Hepatocyte (in vitro differentiated cells): Measurements from ENCODE around the gene FTCD. TPM values are rescaled to one million over a fixed set of nuclear protein-coding genes. Genes with fewer than 3 reads are reported as not detected.
A peak's percentile ranks its signal among the peaks of the same experiment; 100 is the strongest.
"Not testable (repeated sequence)": the region's sequence is repeated elsewhere in the genome, so short reads cannot be mapped to it uniquely, and the experiment has no call there.

ENCODE experiments used
- DNase-seq: peaks from one replicate; pipeline ENCODE4 v3.0.0-alpha.2; 2016; ENCODE audit warnings: low spot score
- H2AFZ ChIP-seq: fragments of 200-600 bp; sonication (generic); 2 replicates; pipeline ENCODE4 v1.6.0; 2016; ENCODE audit warnings: antibody characterized with exemption, mild to moderate bottlenecking
- H3K27ac ChIP-seq: fragments of 200-600 bp; sonication (generic); 2 replicates; pipeline ENCODE4 v1.5.1; 2016; ENCODE audit warnings: mild to moderate bottlenecking
- H3K27me3 ChIP-seq: fragments of 200-600 bp; sonication (generic); 2 replicates; pipeline ENCODE4 v1.6.1; 2016
- H3K36me3 ChIP-seq: fragments of 200-600 bp; sonication (generic); replicated peaks from 2 replicates; pipeline ENCODE4 v1.5.1; 2016; ENCODE audit warnings: low read depth; ENCODE audit not compliant: insufficient read depth
- H3K4me1 ChIP-seq: fragments of 200-600 bp; sonication (generic); 2 replicates; pipeline ENCODE4 v1.5.1; 2016; ENCODE audit warnings: mild to moderate bottlenecking, moderate library complexity; ENCODE audit not compliant: insufficient read depth
- H3K4me2 ChIP-seq: fragments of 200-600 bp; sonication (generic); 2 replicates; pipeline ENCODE4 v1.6.0; 2016
- H3K4me3 ChIP-seq: fragments of 200-600 bp; sonication (generic); 2 replicates; pipeline ENCODE4 v1.5.1; 2016; ENCODE audit warnings: mild to moderate bottlenecking
- H3K79me2 ChIP-seq: fragments of 200-600 bp; sonication (generic); 2 replicates; pipeline ENCODE4 v1.6.0; 2017; ENCODE audit warnings: mild to moderate bottlenecking
- H3K9me2 ChIP-seq: fragments of 200-600 bp; sonication (generic); replicated peaks from 2 replicates; pipeline ENCODE4 v1.6.0; 2017; ENCODE audit warnings: mild to moderate bottlenecking; ENCODE audit not compliant: insufficient read depth
- H3K9me3 ChIP-seq: fragments of 200-600 bp; sonication (generic); 2 replicates; pipeline ENCODE4 v1.5.1; 2016; ENCODE audit warnings: low read depth, mild to moderate bottlenecking
- H4K20me1 ChIP-seq: fragments of 200-600 bp; sonication (generic); 2 replicates; pipeline ENCODE4 v1.6.0; 2016; ENCODE audit warnings: mild to moderate bottlenecking; ENCODE audit not compliant: insufficient read depth, poor library complexity, severe bottlenecking
- CTCF ChIP-seq: fragments of 200-600 bp; sonication (generic); IDR thresholded peaks from 2 replicates; pipeline ENCODE4 v1.5.1; 2016; ENCODE audit warnings: antibody characterized with exemption, mild to moderate bottlenecking; ENCODE audit not compliant: poor library complexity
- EZH2 ChIP-seq: fragments of 200-600 bp; sonication (generic); IDR thresholded peaks from 2 replicates; pipeline ENCODE4 v1.6.1; 2016; ENCODE audit warnings: antibody characterized with exemption, mild to moderate bottlenecking, borderline replicate concordance
- EZH2phosphoT487 ChIP-seq: fragments of 200-600 bp; sonication (generic); IDR thresholded peaks from one replicate; pipeline ENCODE4 v1.6.1; 2018; ENCODE audit warnings: antibody characterized with exemption, mild to moderate bottlenecking, low read depth, moderate library complexity; ENCODE audit not compliant: unreplicated experiment, severe bottlenecking
- WGBS: methylation state at CpG from one replicate; pipeline ENCODE4 v1.1.6; 2016; ENCODE audit warnings: low lambda C conversion rate; ENCODE audit errors: missing lambda C conversion rate; 5-methylcytosine and 5-hydroxymethylcytosine counted together
- polyA plus RNA-seq: library from polyadenylated mRNA; unstranded; fragments of >200 nt; fragmentation: Nextera tagmentation; extraction: Ambion mirVana; gene quantifications from 2 replicates; pipeline ENCODE4 v1.2.1, GENCODE V29; 2016
- total RNA-seq: library from RNA; depleted of rRNA; stranded (reverse); fragments of >200 nt; gene quantifications from 2 replicates; pipeline ENCODE4 v1.2.3, GENCODE V29; 2014

The FTCD gene
- total and polyA plus RNA-seq, 2 experiments from 2014 or later: 27.5 to 76.8 TPM

GRCh38 chr21:46144464-46145070 is 10.8 kb downstream of the FTCD start:
- no peaks in the 10 kb centered on the region for H3K9me2 ChIP-seq
- H3K27ac ChIP-seq: no peak overlapping the region
- H4K20me1 ChIP-seq: no peaks in the 10 kb centered on the region
- no peak for DNase-seq
- H3K36me3 ChIP-seq: no peaks in the 10 kb centered on the region
- H3K79me2 ChIP-seq: no peaks in the 10 kb centered on the region
- no peak overlapping the region for H3K4me2 ChIP-seq
- H3K4me3 ChIP-seq: no peak overlapping the region
- no peaks in the 10 kb centered on the region for H3K9me3 ChIP-seq
- no peaks in the 10 kb centered on the region for H3K27me3 ChIP-seq
- no peak overlapping the region for H2AFZ ChIP-seq
- TF ChIP-seq EZH2: no peak
- TF ChIP-seq EZH2phosphoT487: no peak
- TF ChIP-seq CTCF: no peak
- peaks cover 8% of the 10 kb centered on the region for H3K4me1 ChIP-seq
- 32% methylated on average over 3 of the region's 4 CpGs for WGBS

GRCh38 chr21:46142582-46143473 is 12.6 kb downstream of the FTCD start:
- Histone ChIP-seq H3K27me3 (no peaks in the 10 kb centered on the region), H2AFZ (no peak overlapping the region), H4K20me1 (no peaks in the 10 kb centered on the region), H3K4me3 (no peak overlapping the region), H3K4me2 (peak overlapping the region; percentile 80), H3K79me2 (no peaks in the 10 kb centered on the region), H3K9me2 (no peaks in the 10 kb centered on the region), H3K36me3 (no peaks in the 10 kb centered on the region), H3K4me1 (peaks cover 8% of the 10 kb centered on the region), H3K27ac (peak overlapping the region; percentile 76), H3K9me3 (no peaks in the 10 kb centered on the region)
- WGBS: 83% methylated on average over 19 of the region's 21 CpGs
- no peak for TF ChIP-seq CTCF
- TF ChIP-seq EZH2: no peak
- no peak for TF ChIP-seq EZH2phosphoT487
- no peak for DNase-seq

GRCh38 chr21:46141767-46142581 is 13.4 kb downstream of the FTCD start:
- peak overlapping the region; percentile 49 for H3K4me2 ChIP-seq
- TF ChIP-seq EZH2: no peak
- no peak for TF ChIP-seq EZH2phosphoT487
- TF ChIP-seq CTCF: no peak
- no peaks in the 10 kb centered on the region for H3K27me3 ChIP-seq
- H3K4me1 ChIP-seq: peaks cover 8% of the 10 kb centered on the region
- H4K20me1 ChIP-seq: no peaks in the 10 kb centered on the region
- H2AFZ ChIP-seq: no peak overlapping the region
- no peak for DNase-seq
- no peaks in the 10 kb centered on the region for H3K9me3 ChIP-seq
- no peak overlapping the region for H3K27ac ChIP-seq
- no peak overlapping the region for H3K4me3 ChIP-seq
- H3K36me3 ChIP-seq: no peaks in the 10 kb centered on the region
- 60% methylated on average over 43 of the region's 45 CpGs for WGBS
- no peaks in the 10 kb centered on the region for H3K9me2 ChIP-seq
- H3K79me2 ChIP-seq: no peaks in the 10 kb centered on the region

GRCh38 chr21:46140352-46141003 is 14.9 kb downstream of the FTCD start:
- peak overlapping the region; percentile 65 for H3K4me2 ChIP-seq
- H3K4me3 ChIP-seq: not testable (repeated sequence)

More at GRCh38 chr21:46140352-46141003, 14.9 kb downstream of the FTCD start:
- not testable (repeated sequence) for H2AFZ ChIP-seq, H3K9me3 ChIP-seq, H3K36me3 ChIP-seq, H3K27me3 ChIP-seq, DNase-seq, H4K20me1 ChIP-seq, H3K79me2 ChIP-seq, H3K27ac ChIP-seq, H3K9me2 ChIP-seq, H3K4me1 ChIP-seq
- 44% methylated on average over 23 of the region's 29 CpGs for WGBS
